Activated naive CD4-positive, alpha-beta T cell (primary cell): ENCODE results near the gene DIDO1.

Experiments used
- DNase-seq, 4 experiments: peaks; one replicate each; lab custom pipeline; 2025; lab: John Stamatoyannopoulos, UW

DIDO1 gene

DNA sequence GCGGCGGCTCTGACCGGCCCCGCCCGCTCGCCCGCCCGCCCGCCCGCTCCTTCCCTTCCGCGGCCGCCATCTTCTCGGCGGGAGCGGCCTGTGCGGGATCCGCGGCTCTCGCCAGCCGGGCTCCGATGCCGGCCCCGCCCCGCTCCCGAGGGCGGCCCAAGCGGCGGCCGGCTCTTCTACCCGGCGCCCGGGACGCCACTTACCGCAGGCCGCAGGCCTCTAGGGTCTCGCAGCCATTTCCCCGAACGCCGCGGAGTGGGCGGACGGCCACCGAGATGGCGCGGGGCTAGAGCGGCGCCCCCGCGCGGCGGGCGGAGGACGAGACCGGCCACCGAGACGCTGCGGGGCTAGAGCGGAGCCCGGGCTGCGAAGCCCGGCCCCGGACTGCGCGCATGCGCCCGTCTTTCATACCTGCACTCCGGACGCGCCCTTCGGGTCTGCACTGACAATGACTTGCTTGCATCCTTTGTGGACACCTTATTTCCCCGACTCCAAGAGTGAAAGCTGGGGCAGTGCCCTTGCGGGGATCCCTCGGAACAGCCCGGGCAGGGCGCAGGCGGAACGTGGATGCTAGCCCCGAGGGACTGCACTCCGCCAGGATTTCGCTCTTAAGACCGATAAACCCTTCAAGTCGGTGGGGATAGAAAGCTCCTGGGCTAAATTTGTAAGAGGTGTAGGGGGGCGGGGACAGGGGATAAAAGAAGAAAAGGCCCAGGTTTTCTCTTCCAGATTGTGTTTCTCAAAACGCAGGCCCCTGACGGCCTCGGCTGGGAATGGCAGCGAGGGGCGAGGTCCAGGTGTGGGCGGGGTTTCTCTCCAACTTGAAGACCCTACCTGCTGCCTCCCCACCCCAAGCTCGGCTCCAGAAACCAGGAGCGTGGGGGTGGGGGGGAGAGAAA is at the start of gene DIDO1:
DIDO1 (minus strand) TSS at position 277 of the 899 bp plus-strand sequence.
- peak; percentile 66 to 88 (median 79) for DNase-seq

DNA sequence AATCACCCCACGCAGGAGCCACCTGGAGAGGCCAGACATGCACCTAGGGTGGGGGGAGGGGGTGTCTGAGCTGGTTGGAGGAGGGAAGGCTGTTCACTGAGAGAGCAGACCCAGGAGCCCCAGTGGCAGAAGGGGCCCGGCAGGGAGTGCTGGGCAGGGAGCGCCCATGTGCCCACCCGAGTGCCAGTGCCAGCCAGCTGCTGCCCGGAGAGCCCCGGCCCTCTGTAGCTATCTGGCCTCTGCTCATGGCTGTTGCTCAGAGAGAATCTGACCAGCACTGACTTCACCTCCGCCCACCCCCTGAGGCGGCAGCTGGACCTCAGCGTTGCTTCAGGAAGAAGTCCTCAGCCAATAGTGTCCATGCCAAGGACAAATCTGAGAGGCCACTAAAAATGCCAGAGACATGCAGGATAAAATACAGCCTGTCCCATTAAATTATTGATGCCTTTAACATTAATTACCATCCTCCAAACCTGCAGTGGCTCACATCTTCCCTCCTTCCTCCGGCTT is 49.0 kb upstream of the DIDO1 start:
- DNase-seq: no peak

GRCh38 chr20:62972845-62973745 is 46.8 kb upstream of the DIDO1 start:
- no peak for DNase-seq

- DNase-seq: peak; percentile 65 to 81 (median 74)
Observed at GRCh38 chr20:62971950-62972844, 45.9 kb upstream of the DIDO1 start.

- DNase-seq: no peak
Observed at GRCh38 chr20:62971211-62971949, 45.1 kb upstream of the DIDO1 start.

GRCh38 chr20:62970307-62971210 is 44.3 kb upstream of the DIDO1 start:
- no peak for DNase-seq

DNA sequence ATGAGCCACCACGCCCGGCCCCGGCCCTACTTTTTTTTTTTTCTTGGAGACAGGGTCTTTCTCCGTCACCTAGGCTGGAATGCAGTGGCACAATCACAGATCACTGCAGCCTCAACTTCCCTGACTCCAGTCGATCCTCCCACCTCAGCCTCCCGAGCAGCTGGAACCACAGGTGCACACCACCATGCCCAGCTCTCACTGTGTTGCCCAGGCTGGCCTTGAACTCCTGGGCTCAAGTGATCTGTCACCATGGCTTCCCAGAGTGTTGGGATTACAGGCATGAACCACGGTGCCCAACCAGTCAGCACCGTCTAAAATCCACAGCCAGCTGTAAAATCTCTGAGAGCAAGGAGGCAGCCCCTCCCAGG is 43.6 kb upstream of the DIDO1 start:
- no peak for DNase-seq

- no peak for DNase-seq
Observed at GRCh38 chr20:62969179-62969760, 43.0 kb upstream of the DIDO1 start.

- DNase-seq: no peak
Observed at GRCh38 chr20:62968378-62969178, 42.3 kb upstream of the DIDO1 start.

DNA sequence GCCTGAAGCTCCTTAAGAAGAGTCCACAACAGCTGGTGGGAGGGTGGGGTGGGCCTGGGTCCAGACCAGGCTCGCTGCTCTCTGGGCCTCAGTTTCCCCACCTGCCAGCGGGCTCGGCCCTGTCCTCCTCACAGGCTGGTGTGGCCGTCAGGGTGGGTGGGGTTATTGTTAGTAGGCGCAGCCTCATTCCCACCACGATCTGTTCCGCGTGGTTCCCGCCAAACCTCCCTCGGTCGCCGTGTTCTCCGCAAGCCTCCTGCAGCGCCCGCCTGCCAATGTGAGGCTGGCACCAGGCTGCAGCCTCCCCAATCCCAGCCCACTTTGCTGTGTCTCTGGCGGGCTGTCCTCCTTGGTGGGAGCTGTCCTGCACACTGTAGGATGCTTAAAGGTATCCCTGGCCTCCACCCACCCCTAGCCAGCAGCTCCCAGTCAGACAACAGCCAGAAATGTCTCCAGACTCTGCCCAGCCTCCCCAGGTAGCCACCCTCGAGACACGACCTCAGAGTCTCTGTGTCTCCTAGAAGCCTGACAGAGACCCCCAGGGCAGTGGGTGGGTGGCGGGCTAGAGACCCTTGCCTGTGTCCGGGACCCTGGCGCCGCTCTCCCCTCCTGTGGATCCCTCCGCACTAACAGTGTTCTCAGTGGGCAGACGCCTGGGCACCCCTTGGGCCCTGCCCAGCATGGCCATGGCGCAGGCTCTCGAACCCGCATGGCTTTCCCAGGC is 41.5 kb upstream of the DIDO1 start:
- DNase-seq: no peak

- DNase-seq: no peak
Observed at GRCh38 chr20:62967149-62967501, 40.8 kb upstream of the DIDO1 start.

GRCh38 chr20:62966212-62967148 is 40.2 kb upstream of the DIDO1 start:
- no peak for DNase-seq

GRCh38 chr20:62965363-62965771 is 39.1 kb upstream of the DIDO1 start:
- no peak for DNase-seq

DNA sequence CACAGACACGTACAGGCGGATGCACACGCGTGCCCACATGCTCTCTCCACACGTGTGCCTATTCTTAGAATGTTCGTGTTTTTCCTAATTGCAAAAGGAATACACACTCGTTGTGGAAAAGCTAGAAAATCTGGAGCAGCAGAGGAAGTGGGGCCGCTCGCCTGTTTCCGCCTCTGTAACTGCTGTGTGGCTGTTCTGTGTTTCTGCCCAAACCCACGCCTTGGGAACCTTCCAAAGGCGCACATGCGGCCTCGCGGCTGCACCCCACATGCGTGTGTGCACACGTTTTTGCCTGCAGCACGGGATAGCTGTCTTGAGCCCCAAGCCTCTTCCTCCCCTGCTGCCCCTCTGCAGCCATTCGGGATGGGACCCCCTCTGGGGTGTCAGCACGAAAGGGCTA is 38.4 kb upstream of the DIDO1 start:
- no peak for DNase-seq

DNA sequence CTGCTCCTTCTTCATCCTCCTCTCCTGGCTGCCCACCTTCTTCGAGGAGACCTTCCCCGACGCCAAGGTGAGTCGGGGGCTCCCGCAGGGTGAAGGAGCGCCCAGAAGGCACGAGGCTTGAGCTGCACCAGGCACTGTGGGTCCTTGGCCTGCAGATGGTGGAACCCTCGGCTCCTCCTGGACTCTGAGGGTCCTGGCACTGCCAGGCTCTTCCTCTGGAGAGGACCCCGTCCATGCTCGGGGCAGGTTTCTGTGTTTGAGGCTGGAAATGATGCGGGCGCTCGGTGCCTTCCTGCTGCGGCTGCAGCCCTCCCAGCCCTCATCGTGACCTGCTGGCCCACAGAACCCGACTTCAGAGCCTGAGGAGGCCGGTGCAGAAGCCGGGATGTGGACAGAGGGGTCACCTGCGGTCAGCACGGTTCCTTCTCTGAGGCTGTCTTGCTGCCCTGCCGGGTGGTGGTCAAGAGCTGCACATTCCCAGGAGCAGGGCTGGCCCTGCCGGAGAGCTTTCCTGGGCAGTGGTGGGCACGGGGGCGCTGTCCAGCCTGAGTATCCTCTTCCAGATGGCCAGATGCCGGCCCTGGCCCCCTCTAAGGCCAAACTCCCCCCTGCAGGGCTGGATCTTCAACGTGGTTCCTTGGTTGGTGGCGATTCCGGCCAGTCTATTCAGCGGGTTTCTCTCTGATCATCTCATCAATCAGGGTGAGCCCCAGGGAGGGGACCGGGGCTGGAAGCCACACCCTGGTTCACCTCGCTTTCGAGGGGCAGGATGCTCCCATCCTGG is 37.5 kb upstream of the DIDO1 start:
- no peak for DNase-seq
